Adrenal gland (tissue), 12 donors: ENCODE data around the gene VWA8. TPM values are rescaled to one million over a fixed set of nuclear protein-coding genes. Genes with fewer than 3 reads are reported as not detected.

Experiments
- DNase-seq, 7 donors: peaks; one replicate each; pipeline ENCODE4 v3.0.0-alpha.2; 2019 to 2020
- H3K27ac ChIP-seq, 5 donors: fragments of 200-600 bp; sonication (generic) in 4 of 5; 1 replicate in 3 of 5; 2 replicates in 2 of 5; pipeline versions ENCODE4 v1.5.1 to v1.8.0; 2016 to 2020; ENCODE audit warnings: mild to moderate bottlenecking in 1 of 5
- H3K27me3 ChIP-seq: fragments of 200-600 bp; 2 replicates; pipeline ENCODE4 v1.8.0; 2021
- H3K36me3 ChIP-seq, 2 donors: fragments of 200-600 bp; replicated peaks in 1 of 2; 1 replicate in 1 of 2; 2 replicates in 1 of 2; pipeline versions ENCODE4 v1.5.1 to v1.8.0; 2018 to 2022
- H3K4me1 ChIP-seq, 2 donors: fragments of 200-600 bp; replicated peaks in 1 of 2; 1 replicate in 1 of 2; 2 replicates in 1 of 2; pipeline versions ENCODE4 v1.5.1 to v1.8.0; 2018 to 2021
- H3K4me3 ChIP-seq, 4 donors: fragments of 200-600 bp; sonication (generic) in 3 of 4; one replicate each; pipeline ENCODE4 v1.5.1; 2016 to 2018
- H3K9me3 ChIP-seq, 3 donors: fragments of 200-600 bp; sonication (generic) in 1 of 3; replicated peaks in 1 of 3; 1 replicate in 2 of 3; 2 replicates in 1 of 3; pipeline versions ENCODE4 v1.5.1 to v1.8.0; 2016 to 2021
- POLR2A ChIP-seq, 2 donors: fragments of 450-650 bp; IDR thresholded peaks; one replicate each; pipeline ENCODE4 v1.6.1; 2017; ENCODE audit warnings: antibody characterized with exemption in 2 of 2, mild to moderate bottlenecking in 2 of 2, moderate library complexity in 1 of 2
- WGBS, 4 donors: extraction: QIAGEN DNeasy Blood & Tissue Kit in 2 of 4; methylation state at CpG; one replicate each; pipeline versions ENCODE4 v1.1.5 to v1.1.7; 2013 to 2017; 5-methylcytosine and 5-hydroxymethylcytosine counted together
- intact Hi-C, 2 donors: fragments of 100-400 bp; cut with DNase I; formaldehyde crosslinking; loops; one replicate each; pipeline versions ENCODE4 v1.14.1 to v1.15.0; 2022 to 2023
- polyA plus RNA-seq, 3 donors: library from polyadenylated mRNA; stranded (reverse); fragments of 200-250 nt in 2 of 3; fragments of 350-450 nt in 1 of 3; fragmentation: Illumina TruSeq in 1 of 3; extraction: RNeasy Lipid Tissue Mini Kit (QIAGEN cat#74804) in 1 of 3; gene quantifications; one replicate each; pipeline ENCODE4 v1.2.3, GENCODE V29; 2013 to 2014
- total RNA-seq, 9 donors: library from RNA; depleted of rRNA in 4 of 9; stranded (reverse); fragments of >200 nt in 4 of 9; fragments of 120-200 nt in 1 of 9; fragmentation: NEBNext Ultra II Directional in 1 of 9; extraction: Animal tissue kit (Norgen Biotek cat#: 25700) in 1 of 9; gene quantifications; one replicate each; pipeline versions ENCODE4 v1.1.0 to v1.2.4, GENCODE V29; 2013 to 2023
- TF ChIP-seq, protein P1 (sequence below), 6 experiments: fragments of 450-650 bp in 4 of 6; fragments of 200-600 bp in 2 of 6; sonication (generic) in 1 of 6; IDR thresholded peaks; 1 replicate in 5 of 6; 2 replicates in 1 of 6; pipeline versions ENCODE4 v1.5.1 to v1.8.0; 2016 to 2021; ENCODE audit warnings: antibody characterized with exemption in 6 of 6, mild to moderate bottlenecking in 2 of 6, moderate library complexity in 1 of 6
- donor health status: healthy with polysubstance abuse.
- donor health status: Bipolar disorder and iron deficiency.
- donor health status: DM: yes; HTN: yes; CAD: no.
- donor health status: DM: no; HTN: no; CAD: no.
- donor health status: DM: no; HTN: no; CAD: no.
- donor health status: DM: yes; HTN: yes; CAD: no.

Gene VWA8
- total and polyA plus RNA-seq, 12 donors: 8.1 to 45.4 (median 31.4) TPM

DNA sequence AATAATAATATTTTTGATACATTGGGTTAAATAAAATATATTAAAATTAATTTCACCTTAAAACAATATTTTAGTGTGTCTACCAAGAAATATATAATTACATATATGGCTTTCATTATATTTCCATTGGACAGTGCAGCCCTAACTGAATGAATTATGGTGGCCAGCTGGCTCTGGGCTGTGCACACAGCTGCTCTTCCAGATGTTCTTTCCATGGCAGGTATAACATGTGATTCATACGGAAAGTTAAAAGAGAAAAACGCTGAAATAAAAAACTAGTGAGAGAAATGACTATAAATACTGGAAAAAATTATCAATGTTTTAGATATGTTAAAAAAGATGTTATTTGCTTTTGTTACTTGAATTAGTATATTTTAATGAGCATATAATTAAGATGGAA lies 287.3 kb downstream of the VWA8 start:
- TF ChIP-seq, protein P1, sequence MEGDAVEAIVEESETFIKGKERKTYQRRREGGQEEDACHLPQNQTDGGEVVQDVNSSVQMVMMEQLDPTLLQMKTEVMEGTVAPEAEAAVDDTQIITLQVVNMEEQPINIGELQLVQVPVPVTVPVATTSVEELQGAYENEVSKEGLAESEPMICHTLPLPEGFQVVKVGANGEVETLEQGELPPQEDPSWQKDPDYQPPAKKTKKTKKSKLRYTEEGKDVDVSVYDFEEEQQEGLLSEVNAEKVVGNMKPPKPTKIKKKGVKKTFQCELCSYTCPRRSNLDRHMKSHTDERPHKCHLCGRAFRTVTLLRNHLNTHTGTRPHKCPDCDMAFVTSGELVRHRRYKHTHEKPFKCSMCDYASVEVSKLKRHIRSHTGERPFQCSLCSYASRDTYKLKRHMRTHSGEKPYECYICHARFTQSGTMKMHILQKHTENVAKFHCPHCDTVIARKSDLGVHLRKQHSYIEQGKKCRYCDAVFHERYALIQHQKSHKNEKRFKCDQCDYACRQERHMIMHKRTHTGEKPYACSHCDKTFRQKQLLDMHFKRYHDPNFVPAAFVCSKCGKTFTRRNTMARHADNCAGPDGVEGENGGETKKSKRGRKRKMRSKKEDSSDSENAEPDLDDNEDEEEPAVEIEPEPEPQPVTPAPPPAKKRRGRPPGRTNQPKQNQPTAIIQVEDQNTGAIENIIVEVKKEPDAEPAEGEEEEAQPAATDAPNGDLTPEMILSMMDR (IDR thresholded peaks at IDR 0.05): no peak
- no peak for TF ChIP-seq POLR2A (IDR thresholded peaks at IDR 0.05)
- H3K27ac ChIP-seq: no peak overlapping the region
- no peak overlapping the region for H3K4me3 ChIP-seq
- DNase-seq: no peak
- peaks cover 0 to 7% of the 10 kb centered on the region in 2 donors for H3K4me1 ChIP-seq
- intact Hi-C loops: no loop called here
- H3K27me3 ChIP-seq: no peaks in the 10 kb centered on the region
- H3K9me3 ChIP-seq: no peaks in the 10 kb centered on the region
- peaks cover 0 to 4% of the 10 kb centered on the region in 2 donors for H3K36me3 ChIP-seq
- 88 to 97% (median 91%) methylated on average over 2 of the region's 2 CpGs for WGBS, 4 donors

DNA sequence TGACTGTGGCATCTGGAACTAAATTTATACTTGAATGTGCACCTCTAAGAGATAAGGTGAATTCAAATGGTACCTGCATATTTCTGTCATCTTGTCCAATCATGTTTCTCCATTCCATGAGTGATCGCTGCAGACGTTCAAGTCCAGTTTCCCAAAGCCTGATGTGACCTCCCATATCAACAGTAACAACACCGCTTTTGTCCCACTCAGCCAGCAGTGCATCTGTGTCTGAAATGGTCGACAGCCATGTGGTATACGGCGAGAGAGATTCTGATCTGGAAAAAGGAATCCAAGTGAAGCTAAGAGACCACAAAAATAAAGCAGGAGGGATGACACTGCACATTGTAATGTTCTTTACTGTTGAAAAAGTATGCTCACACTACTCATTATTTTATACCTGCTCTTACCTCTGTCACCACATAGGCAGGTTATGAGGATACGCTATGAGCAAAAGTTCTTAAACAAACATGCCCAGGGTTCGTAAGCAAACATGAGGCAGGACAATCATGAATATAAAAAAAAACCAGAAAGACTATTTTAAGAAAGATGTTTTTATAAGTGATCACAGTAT lies 290.0 kb downstream of the VWA8 start:
- intact Hi-C loops: no loop called here
- WGBS, 4 donors: 81 to 92% (median 84%) methylated on average over 8 of the region's 8 CpGs
- no peaks in the 10 kb centered on the region for H3K9me3 ChIP-seq
- H3K36me3 ChIP-seq: peaks cover 0 to 4% of the 10 kb centered on the region in 2 donors
- TF ChIP-seq, protein P1 (IDR thresholded peaks at IDR 0.05): no peak
- TF ChIP-seq POLR2A (IDR thresholded peaks at IDR 0.05): no peak
- no peaks in the 10 kb centered on the region for H3K27me3 ChIP-seq
- no peak overlapping the region for H3K27ac ChIP-seq
- no peak overlapping the region for H3K4me3 ChIP-seq
- no peak for DNase-seq
- peaks cover 0 to 10% of the 10 kb centered on the region in 2 donors for H3K4me1 ChIP-seq

DNA sequence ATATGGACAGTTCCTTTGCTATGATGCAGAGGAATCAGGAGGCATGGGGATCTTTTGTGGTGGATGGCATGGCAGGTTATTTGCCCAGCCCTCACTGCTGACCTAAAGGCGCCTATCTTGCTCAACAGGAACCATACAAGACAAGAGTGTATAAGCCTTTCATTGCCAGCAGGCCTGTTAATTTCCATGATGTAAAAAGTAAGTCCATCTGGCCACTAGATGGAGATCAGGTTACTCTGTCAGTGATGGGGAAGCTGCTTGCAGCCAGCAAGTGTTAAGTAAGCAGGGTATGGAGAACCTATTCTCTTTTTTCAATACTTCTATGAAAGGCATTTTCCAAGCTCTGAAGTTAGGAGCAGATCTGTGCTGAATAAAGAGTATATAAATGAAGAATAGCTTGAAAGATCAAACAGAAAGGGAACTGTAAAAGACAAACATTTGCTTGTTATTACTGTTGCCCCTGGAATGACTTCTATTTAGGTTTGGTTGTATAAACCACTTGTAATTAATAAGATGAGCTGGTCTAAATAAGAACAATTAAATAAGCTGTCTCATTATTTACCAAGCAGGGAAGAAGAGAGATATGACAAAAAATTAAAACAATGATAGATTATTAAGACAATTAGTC lies 292.7 kb downstream of the VWA8 start:
- Histone ChIP-seq H3K27me3 (no peaks in the 10 kb centered on the region), H3K27ac (no peak overlapping the region), H3K36me3 (peaks cover 0 to 4% of the 10 kb centered on the region in 2 donors), H3K4me1 (peaks cover 0 to 3% of the 10 kb centered on the region in 2 donors), H3K4me3 (no peak overlapping the region), H3K9me3 (no peaks in the 10 kb centered on the region)
- DNase-seq: peak; percentile 63 to 89 (median 77)
- intact Hi-C loops: loop anchor here (5.0 to 10.0 kb wide), 2 partner anchors 437 to 444 kb away; no protein-coding TSS in a partner anchor
- TF ChIP-seq, protein P1 (IDR thresholded peaks at IDR 0.05): peak; percentile 50 to 99 (median 94)
- TF ChIP-seq POLR2A (IDR thresholded peaks at IDR 0.05): no peak
- WGBS, 4 donors: 0 to 16% (median 7%) methylated on average over 1 of the region's 1 CpG

DNA sequence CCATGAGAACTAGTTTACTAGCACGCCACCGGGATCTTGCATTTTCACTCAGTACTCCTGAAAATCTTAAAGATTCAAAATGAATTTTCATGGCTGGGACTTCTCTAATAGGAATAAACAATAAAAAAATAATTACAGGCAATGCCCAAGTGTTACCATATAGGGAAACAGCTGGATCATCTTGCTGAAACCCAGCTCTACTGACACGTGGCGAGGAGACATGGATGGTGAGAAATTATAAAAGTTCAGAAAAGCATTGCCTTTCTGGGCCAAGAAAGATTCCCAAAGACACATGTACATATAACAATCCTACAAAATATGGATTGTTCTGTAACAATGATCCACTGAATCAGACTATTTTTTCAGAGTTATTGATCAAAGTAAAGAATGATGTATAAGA lies 294.3 kb downstream of the VWA8 start:
- TF ChIP-seq POLR2A (IDR thresholded peaks at IDR 0.05): no peak
- TF ChIP-seq, protein P1 (IDR thresholded peaks at IDR 0.05): no peak
- Histone ChIP-seq H3K4me3 (no peak overlapping the region), H3K27me3 (no peaks in the 10 kb centered on the region), H3K4me1 (peaks cover 0 to 3% of the 10 kb centered on the region in 2 donors), H3K27ac (no peak overlapping the region), H3K36me3 (no peaks in the 10 kb centered on the region), H3K9me3 (no peaks in the 10 kb centered on the region)
- intact Hi-C loops: loop anchor here (5.0 to 10.0 kb wide), 2 partner anchors 438 to 446 kb away; no protein-coding TSS in a partner anchor
- 95 to 99% (median 97%) methylated on average over 4 of the region's 4 CpGs for WGBS, 4 donors
- no peak for DNase-seq
